Progenitor cell of endocrine pancreas (in vitro differentiated cells): ENCODE results near the gene CBARP. TPM values are rescaled to one million over a fixed set of nuclear protein-coding genes. Genes with fewer than 3 reads are reported as not detected.

Source experiments
- DNase-seq: peaks from one replicate; pipeline ENCODE4 v3.0.0; 2021; ENCODE audit warnings: low spot score; ENCODE audit not compliant: unreplicated experiment
- H3K27ac Mint-ChIP-seq: 2 replicates; pipeline ENCODE4 v1.8.0; 2021; ENCODE audit warnings: mild to moderate bottlenecking, moderate library complexity, mixed read lengths
- H3K27me3 Mint-ChIP-seq: 2 replicates; pipeline ENCODE4 v1.8.0; 2021; ENCODE audit warnings: mixed read lengths
- H3K36me3 Mint-ChIP-seq: 2 replicates; pipeline ENCODE4 v1.8.0; 2022; ENCODE audit warnings: mixed read lengths; ENCODE audit not compliant: insufficient read depth
- H3K4me1 Mint-ChIP-seq: 2 replicates; pipeline ENCODE4 v1.8.0; 2021; ENCODE audit warnings: low read depth, mixed read lengths
- H3K4me3 Mint-ChIP-seq: 2 replicates; pipeline ENCODE4 v1.8.0; 2021; ENCODE audit warnings: low read depth, mild to moderate bottlenecking, moderate library complexity, mixed read lengths
- H3K9me3 Mint-ChIP-seq: 2 replicates; pipeline ENCODE4 v1.8.0; 2021; ENCODE audit warnings: low read depth, mixed read lengths
- total RNA-seq: library from RNA; stranded (reverse); gene quantifications from 2 replicates; pipeline ENCODE4 v1.2.1, GENCODE V29; 2021
- TF ChIP-seq, protein P1 (sequence below): fragments of 200-600 bp; sonication (generic); IDR thresholded peaks from one replicate; pipeline ENCODE4 v1.5.0; 2021; ENCODE audit warnings: antibody characterized with exemption, mild to moderate bottlenecking; ENCODE audit not compliant: unreplicated experiment

The CBARP gene
- total RNA-seq, 1 donor from 2014 or later, result 13.0 TPM

DNA sequence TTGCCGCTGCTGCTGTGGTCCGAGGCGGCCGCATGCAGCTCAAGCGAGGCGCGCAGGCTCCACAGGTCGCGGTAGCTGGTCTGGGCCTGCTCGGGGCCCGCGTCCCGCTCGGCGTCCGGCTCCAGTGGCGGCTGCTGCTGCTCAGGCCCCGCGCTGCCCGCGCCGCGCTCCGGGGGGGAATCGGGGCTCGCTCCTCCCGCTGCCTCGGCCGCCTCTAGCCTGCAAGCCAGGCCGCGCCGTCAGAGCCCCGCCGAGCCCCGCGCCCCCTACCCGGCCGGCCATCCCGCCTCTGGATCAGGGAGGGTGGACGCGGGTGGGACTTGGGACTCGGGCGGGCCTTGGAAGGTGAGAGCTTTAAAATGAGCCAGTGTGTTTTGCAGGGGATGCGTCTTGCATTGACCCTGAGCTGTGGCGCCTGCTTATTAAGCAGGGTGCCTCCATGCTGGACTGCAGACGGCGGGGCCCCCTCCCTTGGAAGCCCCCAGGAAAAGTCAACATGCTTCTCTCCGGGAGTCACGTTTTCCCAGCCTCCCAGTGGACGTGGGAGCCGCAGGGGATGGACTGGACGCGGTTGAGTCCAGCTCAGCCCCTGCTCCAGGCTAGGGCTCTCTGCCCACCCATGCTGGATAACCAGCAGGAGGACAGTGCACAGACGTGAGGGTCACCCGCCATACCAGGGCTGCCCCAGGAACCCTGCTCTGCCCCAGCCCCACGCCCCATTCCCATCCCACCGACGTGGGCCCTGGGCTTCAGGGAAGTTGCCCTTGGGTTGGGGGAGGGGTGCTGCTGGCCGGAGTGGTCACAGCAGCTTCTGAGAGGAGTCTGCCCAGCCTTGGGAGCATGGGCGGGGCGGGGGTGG lies 7.7 kb downstream of the CBARP start:
- H3K9me3 Mint-ChIP-seq, result no peaks in the 10 kb centered on the region
- H3K4me1 Mint-ChIP-seq, result no peaks in the 10 kb centered on the region
- no peaks in the 10 kb centered on the region for H3K27me3 Mint-ChIP-seq
- no peak for DNase-seq
- no peak overlapping the region for H3K4me3 Mint-ChIP-seq
- H3K36me3 Mint-ChIP-seq, result peaks cover 7% of the 10 kb centered on the region
- no peak overlapping the region for H3K27ac Mint-ChIP-seq
- TF ChIP-seq, protein P1, sequence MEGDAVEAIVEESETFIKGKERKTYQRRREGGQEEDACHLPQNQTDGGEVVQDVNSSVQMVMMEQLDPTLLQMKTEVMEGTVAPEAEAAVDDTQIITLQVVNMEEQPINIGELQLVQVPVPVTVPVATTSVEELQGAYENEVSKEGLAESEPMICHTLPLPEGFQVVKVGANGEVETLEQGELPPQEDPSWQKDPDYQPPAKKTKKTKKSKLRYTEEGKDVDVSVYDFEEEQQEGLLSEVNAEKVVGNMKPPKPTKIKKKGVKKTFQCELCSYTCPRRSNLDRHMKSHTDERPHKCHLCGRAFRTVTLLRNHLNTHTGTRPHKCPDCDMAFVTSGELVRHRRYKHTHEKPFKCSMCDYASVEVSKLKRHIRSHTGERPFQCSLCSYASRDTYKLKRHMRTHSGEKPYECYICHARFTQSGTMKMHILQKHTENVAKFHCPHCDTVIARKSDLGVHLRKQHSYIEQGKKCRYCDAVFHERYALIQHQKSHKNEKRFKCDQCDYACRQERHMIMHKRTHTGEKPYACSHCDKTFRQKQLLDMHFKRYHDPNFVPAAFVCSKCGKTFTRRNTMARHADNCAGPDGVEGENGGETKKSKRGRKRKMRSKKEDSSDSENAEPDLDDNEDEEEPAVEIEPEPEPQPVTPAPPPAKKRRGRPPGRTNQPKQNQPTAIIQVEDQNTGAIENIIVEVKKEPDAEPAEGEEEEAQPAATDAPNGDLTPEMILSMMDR, result no peak

DNA sequence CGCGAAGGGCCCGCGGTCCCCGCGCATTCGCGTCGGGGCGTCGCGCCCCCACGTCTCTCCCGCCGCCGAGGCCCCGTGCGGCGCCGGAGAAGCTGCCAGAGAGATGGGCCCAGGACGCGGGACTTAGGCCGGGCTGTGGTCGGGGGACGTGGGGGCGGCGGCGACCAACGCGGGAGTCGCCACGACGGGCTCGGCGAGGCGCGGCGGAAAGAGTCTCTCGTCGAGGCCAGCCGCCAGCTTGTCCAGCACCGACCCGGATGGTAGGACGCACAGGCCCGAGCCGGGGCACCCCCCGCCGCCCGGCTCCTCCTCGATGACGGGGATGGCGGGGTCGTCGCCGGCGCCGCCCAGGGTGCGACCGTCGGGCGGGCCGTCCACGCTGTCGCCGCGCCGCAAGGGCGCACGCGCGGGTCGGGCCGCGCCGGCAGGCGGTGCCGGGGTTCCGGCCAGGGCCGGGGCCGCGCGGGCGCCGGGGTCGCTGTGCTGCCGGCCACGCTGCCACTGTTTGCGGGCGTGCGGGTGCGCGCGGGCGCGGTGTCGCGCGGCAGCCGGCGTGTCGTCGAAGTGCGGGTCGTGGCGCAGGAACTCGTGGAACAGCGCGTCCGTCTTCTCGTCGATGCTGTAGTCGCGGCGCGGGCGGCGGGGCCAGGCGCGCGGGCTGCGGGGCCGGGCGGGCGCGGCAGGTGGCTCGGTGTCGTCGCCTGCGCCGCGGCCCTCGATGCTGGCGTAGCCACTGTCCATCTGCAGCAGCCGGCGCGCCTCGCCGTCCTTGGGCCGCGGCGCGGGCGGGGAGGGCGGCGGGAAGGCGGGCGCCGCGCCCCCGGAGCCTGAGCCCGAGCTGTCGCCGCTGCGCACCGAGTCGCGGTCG lies 8.5 kb downstream of the CBARP start:
- DNase-seq, result no peak
- H3K27me3 Mint-ChIP-seq, result no peaks in the 10 kb centered on the region
- no peaks in the 10 kb centered on the region for H3K9me3 Mint-ChIP-seq
- TF ChIP-seq, protein P1, result no peak
- H3K4me1 Mint-ChIP-seq, result no peaks in the 10 kb centered on the region
- peaks cover 7% of the 10 kb centered on the region for H3K36me3 Mint-ChIP-seq
- H3K4me3 Mint-ChIP-seq, result no peak overlapping the region
- no peak overlapping the region for H3K27ac Mint-ChIP-seq

DNA sequence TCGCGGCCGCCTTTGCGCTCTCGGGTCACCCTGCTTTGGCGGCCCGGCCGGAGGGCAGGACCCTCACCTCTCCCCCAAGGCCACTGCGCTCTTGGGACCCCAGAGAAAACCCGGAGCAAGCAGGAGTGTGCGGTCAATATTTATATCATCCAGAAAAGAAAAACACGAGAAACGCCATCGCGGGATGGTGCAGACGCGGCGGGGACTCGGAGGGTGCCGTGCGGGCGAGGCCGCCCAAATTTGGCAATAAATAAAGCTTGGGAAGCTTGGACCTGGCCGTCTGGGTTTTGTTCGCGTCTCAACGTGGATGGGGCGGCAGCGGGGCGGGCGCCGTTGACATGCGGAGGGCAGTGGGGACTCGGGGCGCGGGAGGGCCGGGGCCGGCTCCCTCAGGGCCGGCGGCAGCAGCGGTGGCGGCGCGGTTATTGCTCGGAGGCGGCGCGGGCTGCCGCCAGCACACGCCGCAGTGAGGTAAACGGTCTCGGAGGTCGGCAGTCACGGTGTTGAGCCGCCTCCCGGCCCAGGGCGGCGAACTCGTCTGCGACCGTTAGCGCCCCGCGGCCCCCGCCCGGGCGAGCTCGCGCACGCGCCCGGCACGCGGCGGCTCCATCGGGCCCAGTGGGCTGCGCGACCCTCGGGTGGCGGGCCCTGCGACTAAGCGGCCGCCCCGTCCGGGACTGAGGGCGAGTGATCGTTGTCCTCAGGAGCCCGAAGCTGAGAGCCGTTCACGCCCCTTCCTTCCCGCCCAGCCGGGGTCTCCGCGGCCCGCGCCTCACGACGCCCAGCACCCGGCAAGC lies 9.4 kb downstream of the CBARP start:
- peaks cover 7% of the 10 kb centered on the region for H3K36me3 Mint-ChIP-seq
- TF ChIP-seq, protein P1, result no peak
- H3K27ac Mint-ChIP-seq, result no peak overlapping the region
- no peak for DNase-seq
- H3K27me3 Mint-ChIP-seq, result no peaks in the 10 kb centered on the region
- no peaks in the 10 kb centered on the region for H3K4me1 Mint-ChIP-seq
- H3K4me3 Mint-ChIP-seq, result no peak overlapping the region
- no peaks in the 10 kb centered on the region for H3K9me3 Mint-ChIP-seq

DNA sequence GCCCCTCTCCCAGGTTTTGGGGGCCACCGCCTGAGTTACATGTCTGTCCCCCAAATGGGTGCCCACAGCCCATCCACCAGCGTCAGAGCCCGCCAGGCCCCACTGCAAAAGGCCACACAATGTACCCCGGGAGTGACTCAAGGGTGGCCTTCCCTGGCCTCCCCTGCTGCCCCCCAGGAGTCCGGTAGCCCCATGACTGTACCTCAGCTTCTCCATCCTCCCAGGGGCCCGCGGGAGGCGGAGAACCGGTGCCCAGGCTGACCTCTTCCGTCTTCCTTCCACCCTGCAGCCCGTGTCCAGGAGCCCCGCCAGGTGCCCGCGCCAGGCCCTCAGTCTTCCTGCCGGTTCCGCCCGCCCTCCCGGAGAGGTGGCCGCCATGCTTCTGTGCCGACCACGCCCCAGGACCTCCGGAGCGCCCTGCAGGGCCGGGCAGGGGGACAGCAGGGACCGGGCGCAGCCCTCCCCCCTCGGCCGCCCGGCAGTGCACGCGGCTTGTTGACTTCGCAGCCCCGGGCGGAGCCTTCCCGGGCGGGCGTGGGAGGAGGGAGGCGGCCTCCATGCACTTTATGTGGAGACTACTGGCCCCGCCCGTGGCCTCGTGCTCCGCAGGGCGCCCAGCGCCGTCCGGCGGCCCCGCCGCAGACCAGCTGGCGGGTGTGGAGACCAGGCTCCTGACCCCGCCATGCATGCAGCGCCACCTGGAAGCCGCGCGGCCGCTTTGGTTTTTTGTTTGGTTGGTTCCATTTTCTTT lies 10.3 kb downstream of the CBARP start:
- Mint-ChIP-seq H3K9me3 (no peaks in the 10 kb centered on the region), H3K27me3 (no peaks in the 10 kb centered on the region), H3K36me3 (peaks cover 7% of the 10 kb centered on the region), H3K4me1 (no peaks in the 10 kb centered on the region), H3K27ac (no peak overlapping the region), H3K4me3 (no peak overlapping the region)
- no peak for DNase-seq
- TF ChIP-seq, protein P1, result no peak
